Measurements from ENCODE around the gene CDK17. TPM values are rescaled to one million over a fixed set of nuclear protein-coding genes. Genes with fewer than 3 reads are reported as not detected.

Gene CDK17
- total and polyA plus RNA-seq, 9 of the 15 experiments (the other 6 are each of a cell fraction or from before 2014, with no cell fraction given), result 4.8 to 39.3 (median 21.6) TPM

DNA sequence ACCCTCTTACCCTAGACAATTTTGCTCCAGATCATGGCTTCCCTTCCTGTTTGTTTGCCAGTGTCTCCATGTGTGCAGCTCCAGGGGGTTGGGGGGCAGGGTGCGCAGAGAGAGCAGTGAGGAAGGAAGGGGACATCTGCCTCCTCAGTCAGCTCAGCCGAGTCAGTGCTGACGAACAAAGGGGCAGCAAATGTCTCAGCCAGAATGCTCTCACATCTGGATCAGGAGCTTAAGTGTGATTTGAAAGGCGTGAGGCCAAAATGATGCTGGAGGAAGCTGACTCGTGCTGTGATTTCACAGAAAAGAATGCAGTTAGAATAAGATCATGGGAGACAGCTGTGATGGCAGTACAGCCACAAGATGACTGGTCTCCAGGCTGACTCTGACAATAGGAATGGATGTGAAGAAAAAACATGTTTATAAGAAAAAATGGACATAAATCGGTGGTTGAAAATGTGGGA lies 27.1 kb upstream of the CDK17 start:
- Histone ChIP-seq H3K27ac (ENCODE audit: extremely low read depth, low read depth, low read length) (no peak overlapping the region), H3K9ac (ENCODE audit: insufficient read depth in 1 of 2, low read depth in 2 of 2, low read length in 2 of 2) (peak overlapping the region in 1 of 2 experiments; percentile 24; a peak in 1 of 4 replicates), H3K4me3 (no peak overlapping the region), H3K27me3 (ENCODE audit: control insufficient read depth in 2 of 2, insufficient read depth in 2 of 2, low read length in 2 of 2) (no peaks in the 10 kb centered on the region), H3K36me3 (ENCODE audit: control insufficient read depth, insufficient read depth, low read length) (no peaks in the 10 kb centered on the region), H4K20me1 (replicated peaks; ENCODE audit: control insufficient read depth, insufficient read depth, low read length) (no peaks in the 10 kb centered on the region), H3K79me2 (ENCODE audit: control insufficient read depth, insufficient read depth, low read length) (no peaks in the 10 kb centered on the region), H3K9me1 (ENCODE audit: control insufficient read depth, insufficient read depth, low read length) (no peaks in the 10 kb centered on the region), H2AFZ (ENCODE audit: low read depth, low read length) (no peak overlapping the region), H3K4me2 (ENCODE audit: insufficient read depth, low read length) (no peak overlapping the region), H3K4me1 (replicated peaks in 1 of 2; ENCODE audit: control insufficient read depth in 2 of 2, insufficient read depth in 2 of 2, low read length in 2 of 2) (no peaks in the 10 kb centered on the region), H3K9me3 (replicated peaks; ENCODE audit: control insufficient read depth, insufficient read depth, low read depth, low read length) (no peaks in the 10 kb centered on the region)
- BruUV-seq (replicated peaks), result no TSS peak
- DNase-seq (ENCODE audit: extremely low read depth in 1 of 4, low spot score in 3 of 4), result no peak
- no peak for FAIRE-seq
- in situ Hi-C loops (cut with MboI) (no loop called here), intact Hi-C loops (cut with micrococcal nuclease) (no loop called here)
- WGBS (ENCODE audit: insufficient coverage, low coverage, missing lambda C conversion rate), result 30% methylated on average over 5 of the region's 6 CpGs
- ChIA-PET CTCF (ENCODE audit: low intra/inter-chr PET ratio) (no interaction called here), POLR2A (no interaction called here)
- ATAC-seq, result no peak
- TF ChIP-seq, protein P1, sequence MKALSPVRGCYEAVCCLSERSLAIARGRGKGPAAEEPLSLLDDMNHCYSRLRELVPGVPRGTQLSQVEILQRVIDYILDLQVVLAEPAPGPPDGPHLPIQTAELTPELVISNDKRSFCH (CRISPR knock-in tag; IDR thresholded peaks at IDR 0.05), result no peak
- TF ChIP-seq, protein P1 (tag; IDR thresholded peaks at IDR 0.05), result no peak
- TF ChIP-seq SAFB (IDR thresholded peaks at IDR 0.05; ENCODE audit: borderline replicate concordance, low read depth, low read length) (no peak), ZBTB17 (CRISPR knock-in tag; IDR thresholded peaks at IDR 0.05) (no peak), SMARCC2 (IDR thresholded peaks at IDR 0.05; ENCODE audit: low read depth) (no peak), NR2F6 (CRISPR knock-in tag; IDR thresholded peaks at IDR 0.05) (no peak), GTF2E2 (tag; IDR thresholded peaks at IDR 0.05) (no peak), ZZZ3 (IDR thresholded peaks at IDR 0.05) (no peak), SAFB2 (IDR thresholded peaks at IDR 0.05; ENCODE audit: borderline replicate concordance, low read depth, low read length, severe bottlenecking) (no peak), DACH1 (IDR thresholded peaks at IDR 0.05; ENCODE audit: partially characterized antibody) (no peak), RCOR1 (IDR thresholded peaks at IDR 0.05; ENCODE audit: borderline replicate concordance in 1 of 2, low read depth in 2 of 2, low read length in 2 of 2) (peak in 1 of 2 experiments; percentile 18; a peak in 1 of 4 replicates), KDM1A (IDR thresholded peaks at IDR 0.05) (peak; percentile 25 to 58; a peak in 1 of 4 replicates), TCF7 (IDR thresholded peaks at IDR 0.05; ENCODE audit: borderline replicate concordance) (no peak)
- TF ChIP-seq, protein P2, sequence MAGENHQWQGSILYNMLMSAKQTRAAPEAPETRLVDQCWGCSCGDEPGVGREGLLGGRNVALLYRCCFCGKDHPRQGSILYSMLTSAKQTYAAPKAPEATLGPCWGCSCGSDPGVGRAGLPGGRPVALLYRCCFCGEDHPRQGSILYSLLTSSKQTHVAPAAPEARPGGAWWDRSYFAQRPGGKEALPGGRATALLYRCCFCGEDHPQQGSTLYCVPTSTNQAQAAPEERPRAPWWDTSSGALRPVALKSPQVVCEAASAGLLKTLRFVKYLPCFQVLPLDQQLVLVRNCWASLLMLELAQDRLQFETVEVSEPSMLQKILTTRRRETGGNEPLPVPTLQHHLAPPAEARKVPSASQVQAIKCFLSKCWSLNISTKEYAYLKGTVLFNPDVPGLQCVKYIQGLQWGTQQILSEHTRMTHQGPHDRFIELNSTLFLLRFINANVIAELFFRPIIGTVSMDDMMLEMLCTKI (IDR thresholded peaks at IDR 0.05; ENCODE audit: partially characterized antibody), result no peak
- TF ChIP-seq, protein P3, sequence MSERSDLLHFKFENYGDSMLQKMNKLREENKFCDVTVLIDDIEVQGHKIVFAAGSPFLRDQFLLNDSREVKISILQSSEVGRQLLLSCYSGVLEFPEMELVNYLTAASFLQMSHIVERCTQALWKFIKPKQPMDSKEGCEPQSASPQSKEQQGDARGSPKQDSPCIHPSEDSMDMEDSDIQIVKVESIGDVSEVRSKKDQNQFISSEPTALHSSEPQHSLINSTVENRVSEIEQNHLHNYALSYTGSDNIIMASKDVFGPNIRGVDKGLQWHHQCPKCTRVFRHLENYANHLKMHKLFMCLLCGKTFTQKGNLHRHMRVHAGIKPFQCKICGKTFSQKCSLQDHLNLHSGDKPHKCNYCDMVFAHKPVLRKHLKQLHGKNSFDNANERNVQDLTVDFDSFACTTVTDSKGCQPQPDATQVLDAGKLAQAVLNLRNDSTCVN (CRISPR knock-in tag; IDR thresholded peaks at IDR 0.05), result no peak
- TF ChIP-seq, protein P4, sequence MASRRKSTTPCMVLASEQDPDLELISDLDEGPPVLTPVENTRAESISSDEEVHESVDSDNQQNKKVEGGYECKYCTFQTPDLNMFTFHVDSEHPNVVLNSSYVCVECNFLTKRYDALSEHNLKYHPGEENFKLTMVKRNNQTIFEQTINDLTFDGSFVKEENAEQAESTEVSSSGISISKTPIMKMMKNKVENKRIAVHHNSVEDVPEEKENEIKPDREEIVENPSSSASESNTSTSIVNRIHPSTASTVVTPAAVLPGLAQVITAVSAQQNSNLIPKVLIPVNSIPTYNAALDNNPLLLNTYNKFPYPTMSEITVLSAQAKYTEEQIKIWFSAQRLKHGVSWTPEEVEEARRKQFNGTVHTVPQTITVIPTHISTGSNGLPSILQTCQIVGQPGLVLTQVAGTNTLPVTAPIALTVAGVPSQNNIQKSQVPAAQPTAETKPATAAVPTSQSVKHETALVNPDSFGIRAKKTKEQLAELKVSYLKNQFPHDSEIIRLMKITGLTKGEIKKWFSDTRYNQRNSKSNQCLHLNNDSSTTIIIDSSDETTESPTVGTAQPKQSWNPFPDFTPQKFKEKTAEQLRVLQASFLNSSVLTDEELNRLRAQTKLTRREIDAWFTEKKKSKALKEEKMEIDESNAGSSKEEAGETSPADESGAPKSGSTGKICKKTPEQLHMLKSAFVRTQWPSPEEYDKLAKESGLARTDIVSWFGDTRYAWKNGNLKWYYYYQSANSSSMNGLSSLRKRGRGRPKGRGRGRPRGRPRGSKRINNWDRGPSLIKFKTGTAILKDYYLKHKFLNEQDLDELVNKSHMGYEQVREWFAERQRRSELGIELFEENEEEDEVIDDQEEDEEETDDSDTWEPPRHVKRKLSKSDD (conservative IDR thresholded peaks at IDR 0.05; ENCODE audit: low read length), result no peak
- TF ChIP-seq, protein P5, sequence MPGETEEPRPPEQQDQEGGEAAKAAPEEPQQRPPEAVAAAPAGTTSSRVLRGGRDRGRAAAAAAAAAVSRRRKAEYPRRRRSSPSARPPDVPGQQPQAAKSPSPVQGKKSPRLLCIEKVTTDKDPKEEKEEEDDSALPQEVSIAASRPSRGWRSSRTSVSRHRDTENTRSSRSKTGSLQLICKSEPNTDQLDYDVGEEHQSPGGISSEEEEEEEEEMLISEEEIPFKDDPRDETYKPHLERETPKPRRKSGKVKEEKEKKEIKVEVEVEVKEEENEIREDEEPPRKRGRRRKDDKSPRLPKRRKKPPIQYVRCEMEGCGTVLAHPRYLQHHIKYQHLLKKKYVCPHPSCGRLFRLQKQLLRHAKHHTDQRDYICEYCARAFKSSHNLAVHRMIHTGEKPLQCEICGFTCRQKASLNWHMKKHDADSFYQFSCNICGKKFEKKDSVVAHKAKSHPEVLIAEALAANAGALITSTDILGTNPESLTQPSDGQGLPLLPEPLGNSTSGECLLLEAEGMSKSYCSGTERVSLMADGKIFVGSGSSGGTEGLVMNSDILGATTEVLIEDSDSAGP (CRISPR knock-in tag; IDR thresholded peaks at IDR 0.05), result no peak

Measured in K562 (cell line).